ENCODE results near the gene MCF2L2. TPM values are rescaled to one million over a fixed set of nuclear protein-coding genes. Genes with fewer than 3 reads are reported as not detected.

Gene MCF2L2
- polyA plus RNA-seq, 1 experiment = not detected

- H3K9me3 ChIP-seq (ENCODE audit: control insufficient read depth, insufficient read depth, low read length) = no peaks in the 10 kb centered on the region
- ChIA-PET POLR2A (no interaction called here), CTCF (no interaction called here)
- DNase-seq (ENCODE audit: low read depth, low spot score) = no peak
- no peak overlapping the region for H3K27ac ChIP-seq (ENCODE audit: low read depth, low read length)
- no peak for TF ChIP-seq CTCF (IDR thresholded peaks at IDR 0.05; ENCODE audit: low read depth, low read length)
- no peak overlapping the region for H3K4me3 ChIP-seq (ENCODE audit: low read depth, low read length)
- peaks cover 3% of the 10 kb centered on the region for H3K27me3 ChIP-seq (ENCODE audit: control insufficient read depth, insufficient read depth, low read length)
Observed at GRCh38 chr3:183279371-183279770, 149.0 kb downstream of the MCF2L2 start.

GRCh38 chr3:183278479-183279088, 149.8 kb downstream of the MCF2L2 start:
- no peak for TF ChIP-seq CTCF (IDR thresholded peaks at IDR 0.05; ENCODE audit: low read depth, low read length)
- ChIA-PET POLR2A (no interaction called here), CTCF (no interaction called here)
- DNase-seq (ENCODE audit: low read depth, low spot score) = no peak
- H3K4me3 ChIP-seq (ENCODE audit: low read depth, low read length) = no peak overlapping the region
- H3K9me3 ChIP-seq (ENCODE audit: control insufficient read depth, insufficient read depth, low read length) = no peaks in the 10 kb centered on the region
- H3K27ac ChIP-seq (ENCODE audit: low read depth, low read length) = no peak overlapping the region
- H3K27me3 ChIP-seq (ENCODE audit: control insufficient read depth, insufficient read depth, low read length) = peaks cover 3% of the 10 kb centered on the region

- TF ChIP-seq CTCF (IDR thresholded peaks at IDR 0.05; ENCODE audit: low read depth, low read length) = no peak
- Histone ChIP-seq H3K9me3 (ENCODE audit: control insufficient read depth, insufficient read depth, low read length) (no peaks in the 10 kb centered on the region), H3K27ac (ENCODE audit: low read depth, low read length) (no peak overlapping the region), H3K4me3 (ENCODE audit: low read depth, low read length) (no peak overlapping the region), H3K27me3 (ENCODE audit: control insufficient read depth, insufficient read depth, low read length) (peaks cover 3% of the 10 kb centered on the region)
- CTCF ChIA-PET = no interaction called here
- DNase-seq (ENCODE audit: low read depth, low spot score) = no peak
- POLR2A ChIA-PET = no interaction called here
Observed at GRCh38 chr3:183277260-183277659, 151.2 kb downstream of the MCF2L2 start.

- DNase-seq (ENCODE audit: low read depth, low spot score) = no peak
- Histone ChIP-seq H3K27ac (ENCODE audit: low read depth, low read length) (no peak overlapping the region), H3K27me3 (ENCODE audit: control insufficient read depth, insufficient read depth, low read length) (no peaks in the 10 kb centered on the region), H3K4me3 (ENCODE audit: low read depth, low read length) (no peak overlapping the region), H3K9me3 (ENCODE audit: control insufficient read depth, insufficient read depth, low read length) (no peaks in the 10 kb centered on the region)
- no peak for TF ChIP-seq CTCF (IDR thresholded peaks at IDR 0.05; ENCODE audit: low read depth, low read length)
- CTCF ChIA-PET = no interaction called here
- POLR2A ChIA-PET = no interaction called here
Observed at GRCh38 chr3:183275937-183276336, 152.5 kb downstream of the MCF2L2 start.

GRCh38 chr3:183275418-183275817, 153.0 kb downstream of the MCF2L2 start:
- no peak for DNase-seq (ENCODE audit: low read depth, low spot score)
- Histone ChIP-seq H3K27me3 (ENCODE audit: control insufficient read depth, insufficient read depth, low read length) (no peaks in the 10 kb centered on the region), H3K9me3 (ENCODE audit: control insufficient read depth, insufficient read depth, low read length) (no peaks in the 10 kb centered on the region), H3K4me3 (ENCODE audit: low read depth, low read length) (no peak overlapping the region), H3K27ac (ENCODE audit: low read depth, low read length) (no peak overlapping the region)
- ChIA-PET CTCF (interaction anchor here (0.9 kb wide), 1 partner anchor 91 kb away, joined by 3 read pairs; no protein-coding TSS in a partner anchor), POLR2A (no interaction called here)
- TF ChIP-seq CTCF (IDR thresholded peaks at IDR 0.05; ENCODE audit: low read depth, low read length) = no peak

Measured in AG04450 (cell line).